ENCODE data around the gene MRPS33.

The MRPS33 gene

GRCh38 chr7:141003172-141004065 is 11.3 kb downstream of the MRPS33 start:
- ChIA-PET POLR2A (no interaction called here), CTCF (interaction anchor here (1.1 kb wide), 1 partner anchor 192 kb away, joined by 6 read pairs; no protein-coding TSS in a partner anchor)
- Histone ChIP-seq H3K4me3 (ENCODE audit: low read depth, low read length) (no peak overlapping the region), H3K27ac (ENCODE audit: extremely low read depth, low read depth, low read length) (no peak overlapping the region), H3K9me3 (ENCODE audit: control insufficient read depth, insufficient read depth, low read depth, low read length) (no peaks in the 10 kb centered on the region), H3K4me1 (ENCODE audit: control insufficient read depth, insufficient read depth, low read length) (no peaks in the 10 kb centered on the region), H3K36me3 (ENCODE audit: control insufficient read depth in 2 of 2, insufficient read depth in 1 of 2, low read length in 2 of 2) (peaks cover 0 to 31% of the 10 kb centered on the region in 2 experiments; a peak in 1 of 3 replicates)
- no peak for TF ChIP-seq MZF1 (tag by site-specific recombination; IDR thresholded peaks at IDR 0.05; ENCODE audit: borderline replicate concordance)
- no peak for TF ChIP-seq ZFHX2 (tag by site-specific recombination; conservative IDR thresholded peaks at IDR 0.05)
- no peak for TF ChIP-seq ZBTB49 (tag by site-specific recombination; IDR thresholded peaks at IDR 0.05; ENCODE audit: low read depth)
- TF ChIP-seq ZBTB17 (tag by site-specific recombination; IDR thresholded peaks at IDR 0.05): peak; percentile 74
- peak; percentile 75; the same call in 1 of the 2 replicates for TF ChIP-seq ZNF133 (tag by site-specific recombination; IDR thresholded peaks at IDR 0.05)
- TF ChIP-seq GFI1B (tag by site-specific recombination; IDR thresholded peaks at IDR 0.05): no peak
- no peak for TF ChIP-seq KLF10 (tag by site-specific recombination; IDR thresholded peaks at IDR 0.05)
- no peak for TF ChIP-seq ZNF645 (tag by site-specific recombination; IDR thresholded peaks at IDR 0.05)
- TF ChIP-seq, protein P1, sequence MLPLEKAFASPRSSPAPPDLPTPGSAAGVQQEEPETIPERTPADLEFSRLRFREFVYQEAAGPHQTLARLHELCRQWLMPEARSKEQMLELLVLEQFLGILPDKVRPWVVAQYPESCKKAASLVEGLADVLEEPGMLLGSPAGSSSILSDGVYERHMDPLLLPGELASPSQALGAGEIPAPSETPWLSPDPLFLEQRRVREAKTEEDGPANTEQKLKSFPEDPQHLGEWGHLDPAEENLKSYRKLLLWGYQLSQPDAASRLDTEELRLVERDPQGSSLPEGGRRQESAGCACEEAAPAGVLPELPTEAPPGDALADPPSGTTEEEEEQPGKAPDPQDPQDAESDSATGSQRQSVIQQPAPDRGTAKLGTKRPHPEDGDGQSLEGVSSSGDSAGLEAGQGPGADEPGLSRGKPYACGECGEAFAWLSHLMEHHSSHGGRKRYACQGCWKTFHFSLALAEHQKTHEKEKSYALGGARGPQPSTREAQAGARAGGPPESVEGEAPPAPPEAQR (tag by site-specific recombination; IDR thresholded peaks at IDR 0.05): no peak
- TF ChIP-seq, protein P2, sequence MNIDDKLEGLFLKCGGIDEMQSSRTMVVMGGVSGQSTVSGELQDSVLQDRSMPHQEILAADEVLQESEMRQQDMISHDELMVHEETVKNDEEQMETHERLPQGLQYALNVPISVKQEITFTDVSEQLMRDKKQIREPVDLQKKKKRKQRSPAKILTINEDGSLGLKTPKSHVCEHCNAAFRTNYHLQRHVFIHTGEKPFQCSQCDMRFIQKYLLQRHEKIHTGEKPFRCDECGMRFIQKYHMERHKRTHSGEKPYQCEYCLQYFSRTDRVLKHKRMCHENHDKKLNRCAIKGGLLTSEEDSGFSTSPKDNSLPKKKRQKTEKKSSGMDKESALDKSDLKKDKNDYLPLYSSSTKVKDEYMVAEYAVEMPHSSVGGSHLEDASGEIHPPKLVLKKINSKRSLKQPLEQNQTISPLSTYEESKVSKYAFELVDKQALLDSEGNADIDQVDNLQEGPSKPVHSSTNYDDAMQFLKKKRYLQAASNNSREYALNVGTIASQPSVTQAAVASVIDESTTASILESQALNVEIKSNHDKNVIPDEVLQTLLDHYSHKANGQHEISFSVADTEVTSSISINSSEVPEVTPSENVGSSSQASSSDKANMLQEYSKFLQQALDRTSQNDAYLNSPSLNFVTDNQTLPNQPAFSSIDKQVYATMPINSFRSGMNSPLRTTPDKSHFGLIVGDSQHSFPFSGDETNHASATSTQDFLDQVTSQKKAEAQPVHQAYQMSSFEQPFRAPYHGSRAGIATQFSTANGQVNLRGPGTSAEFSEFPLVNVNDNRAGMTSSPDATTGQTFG (tag by site-specific recombination; IDR thresholded peaks at IDR 0.05; ENCODE audit: borderline replicate concordance): no peak
- no peak for TF ChIP-seq ZNF433 (tag by site-specific recombination; IDR thresholded peaks at IDR 0.05; ENCODE audit: low read depth)
- no peak for TF ChIP-seq ZSCAN30 (tag by site-specific recombination; IDR thresholded peaks at IDR 0.05)

DNA sequence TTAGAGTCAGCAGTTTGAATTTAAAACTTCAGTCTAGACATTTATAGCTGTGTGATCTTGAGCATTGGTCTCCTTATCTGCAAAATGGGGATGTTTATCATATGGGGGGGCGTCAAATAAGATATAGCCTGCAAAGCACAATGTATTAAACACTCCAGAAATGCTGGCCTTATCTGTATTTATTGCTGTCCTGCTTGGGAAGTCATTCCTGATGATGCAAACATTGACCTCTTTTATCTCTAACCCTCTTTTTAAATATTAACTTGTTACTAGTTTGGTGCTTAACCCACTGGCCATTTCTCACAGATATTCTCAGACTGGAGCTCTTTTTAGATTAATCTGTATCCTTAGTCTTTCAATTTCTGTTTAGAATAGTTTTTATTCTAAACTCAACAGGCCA is 13.2 kb downstream of the MRPS33 start:
- Histone ChIP-seq H3K4me3 (ENCODE audit: low read depth, low read length) (no peak overlapping the region), H3K9me3 (ENCODE audit: control insufficient read depth, insufficient read depth, low read depth, low read length) (no peaks in the 10 kb centered on the region), H3K27ac (ENCODE audit: extremely low read depth, low read depth, low read length) (no peak overlapping the region), H3K4me1 (ENCODE audit: control insufficient read depth, insufficient read depth, low read length) (no peaks in the 10 kb centered on the region), H3K36me3 (ENCODE audit: control insufficient read depth in 2 of 2, insufficient read depth in 1 of 2, low read length in 2 of 2) (peaks cover 0 to 12% of the 10 kb centered on the region in 2 experiments; a peak in 1 of 3 replicates)
- CTCF ChIA-PET: interaction anchor here (0.9 to 1.3 kb wide), 2 partner anchors 13 to 169 kb away, joined by 3 read pairs; partner anchors contain the start of gene MRPS33
- TF ChIP-seq GLIS2 (tag by site-specific recombination; IDR thresholded peaks at IDR 0.05): no peak
- TF ChIP-seq, protein P3, sequence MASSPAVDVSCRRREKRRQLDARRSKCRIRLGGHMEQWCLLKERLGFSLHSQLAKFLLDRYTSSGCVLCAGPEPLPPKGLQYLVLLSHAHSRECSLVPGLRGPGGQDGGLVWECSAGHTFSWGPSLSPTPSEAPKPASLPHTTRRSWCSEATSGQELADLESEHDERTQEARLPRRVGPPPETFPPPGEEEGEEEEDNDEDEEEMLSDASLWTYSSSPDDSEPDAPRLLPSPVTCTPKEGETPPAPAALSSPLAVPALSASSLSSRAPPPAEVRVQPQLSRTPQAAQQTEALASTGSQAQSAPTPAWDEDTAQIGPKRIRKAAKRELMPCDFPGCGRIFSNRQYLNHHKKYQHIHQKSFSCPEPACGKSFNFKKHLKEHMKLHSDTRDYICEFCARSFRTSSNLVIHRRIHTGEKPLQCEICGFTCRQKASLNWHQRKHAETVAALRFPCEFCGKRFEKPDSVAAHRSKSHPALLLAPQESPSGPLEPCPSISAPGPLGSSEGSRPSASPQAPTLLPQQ (tag by site-specific recombination; IDR thresholded peaks at IDR 0.05): no peak
- no peak for TF ChIP-seq KLF16 (tag by site-specific recombination; IDR thresholded peaks at IDR 0.05)
- TF ChIP-seq ZNF629 (tag by site-specific recombination; IDR thresholded peaks at IDR 0.05): no peak
- POLR2A ChIA-PET: no interaction called here
